ENCODE results near the gene LAMA2. TPM values are rescaled to one million over a fixed set of nuclear protein-coding genes. Genes with fewer than 3 reads are reported as not detected.

LAMA2 gene
- total RNA-seq, 4 donors from 2014 or later: 61.5 to 154 (median 103) TPM

GRCh38 chr6:128979071-128979470, 96.1 kb downstream of the LAMA2 start:
- Histone ChIP-seq H3K4me1 (no peaks in the 10 kb centered on the region), H3K27ac (no peak overlapping the region), H3K36me3 (no peaks in the 10 kb centered on the region), H3K27me3 (no peaks in the 10 kb centered on the region), H3K4me3 (no peak overlapping the region), H3K9me3 (no peaks in the 10 kb centered on the region)
- DNase-seq: no peak
- TF ChIP-seq, protein P1, sequence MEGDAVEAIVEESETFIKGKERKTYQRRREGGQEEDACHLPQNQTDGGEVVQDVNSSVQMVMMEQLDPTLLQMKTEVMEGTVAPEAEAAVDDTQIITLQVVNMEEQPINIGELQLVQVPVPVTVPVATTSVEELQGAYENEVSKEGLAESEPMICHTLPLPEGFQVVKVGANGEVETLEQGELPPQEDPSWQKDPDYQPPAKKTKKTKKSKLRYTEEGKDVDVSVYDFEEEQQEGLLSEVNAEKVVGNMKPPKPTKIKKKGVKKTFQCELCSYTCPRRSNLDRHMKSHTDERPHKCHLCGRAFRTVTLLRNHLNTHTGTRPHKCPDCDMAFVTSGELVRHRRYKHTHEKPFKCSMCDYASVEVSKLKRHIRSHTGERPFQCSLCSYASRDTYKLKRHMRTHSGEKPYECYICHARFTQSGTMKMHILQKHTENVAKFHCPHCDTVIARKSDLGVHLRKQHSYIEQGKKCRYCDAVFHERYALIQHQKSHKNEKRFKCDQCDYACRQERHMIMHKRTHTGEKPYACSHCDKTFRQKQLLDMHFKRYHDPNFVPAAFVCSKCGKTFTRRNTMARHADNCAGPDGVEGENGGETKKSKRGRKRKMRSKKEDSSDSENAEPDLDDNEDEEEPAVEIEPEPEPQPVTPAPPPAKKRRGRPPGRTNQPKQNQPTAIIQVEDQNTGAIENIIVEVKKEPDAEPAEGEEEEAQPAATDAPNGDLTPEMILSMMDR (IDR thresholded peaks at IDR 0.05): no peak
- TF ChIP-seq POLR2A (IDR thresholded peaks at IDR 0.05): no peak
- intact Hi-C loops (cut with DNase I; ENCODE audit: low total_unique reads): no loop called here

- no peaks in the 10 kb centered on the region for H3K9me3 ChIP-seq
- no peak overlapping the region for H3K27ac ChIP-seq
- DNase-seq: no peak
- no peak overlapping the region for H3K4me3 ChIP-seq
- TF ChIP-seq, protein P1 (IDR thresholded peaks at IDR 0.05): no peak
- no peak for TF ChIP-seq POLR2A (IDR thresholded peaks at IDR 0.05)
- H3K4me1 ChIP-seq: no peaks in the 10 kb centered on the region
- H3K27me3 ChIP-seq: no peaks in the 10 kb centered on the region
- intact Hi-C loops (cut with DNase I; ENCODE audit: low total_unique reads): no loop called here
- no peaks in the 10 kb centered on the region for H3K36me3 ChIP-seq
Measured at GRCh38 chr6:128981716-128982115, 98.8 kb downstream of the LAMA2 start.

GRCh38 chr6:128990360-128990759, 107.4 kb downstream of the LAMA2 start:
- no peaks in the 10 kb centered on the region for H3K36me3 ChIP-seq
- no peaks in the 10 kb centered on the region for H3K27me3 ChIP-seq
- H3K4me3 ChIP-seq: no peak overlapping the region
- no peaks in the 10 kb centered on the region for H3K9me3 ChIP-seq
- TF ChIP-seq, protein P1 (IDR thresholded peaks at IDR 0.05): no peak
- TF ChIP-seq POLR2A (IDR thresholded peaks at IDR 0.05): no peak
- no peak overlapping the region for H3K27ac ChIP-seq
- H3K4me1 ChIP-seq: no peaks in the 10 kb centered on the region
- intact Hi-C loops (cut with DNase I; ENCODE audit: low total_unique reads): no loop called here
- no peak for DNase-seq

- DNase-seq: no peak
- TF ChIP-seq POLR2A (IDR thresholded peaks at IDR 0.05): no peak
- TF ChIP-seq, protein P1 (IDR thresholded peaks at IDR 0.05): no peak
- intact Hi-C loops (cut with DNase I; ENCODE audit: low total_unique reads): no loop called here
- Histone ChIP-seq H3K4me3 (no peak overlapping the region), H3K36me3 (no peaks in the 10 kb centered on the region), H3K9me3 (no peaks in the 10 kb centered on the region), H3K4me1 (no peaks in the 10 kb centered on the region), H3K27ac (no peak overlapping the region), H3K27me3 (no peaks in the 10 kb centered on the region)
Measured at GRCh38 chr6:128990915-128991314, 108.0 kb downstream of the LAMA2 start.

- no peak for DNase-seq
- Histone ChIP-seq H3K27ac (no peak overlapping the region), H3K4me1 (no peaks in the 10 kb centered on the region), H3K4me3 (no peak overlapping the region), H3K36me3 (no peaks in the 10 kb centered on the region), H3K27me3 (no peaks in the 10 kb centered on the region), H3K9me3 (no peaks in the 10 kb centered on the region)
- no peak for TF ChIP-seq POLR2A (IDR thresholded peaks at IDR 0.05)
- TF ChIP-seq, protein P1 (IDR thresholded peaks at IDR 0.05): no peak
- intact Hi-C loops (cut with DNase I; ENCODE audit: low total_unique reads): no loop called here
Measured at GRCh38 chr6:128993166-128993565, 110.2 kb downstream of the LAMA2 start.

All from uterus (tissue), 4 donors.